ENCODE measurements around the gene CDH16.
"Not testable (repeated sequence)": the region's sequence is repeated elsewhere in the genome, so short reads cannot be mapped to it uniquely, and the experiment has no call there.

DNA sequence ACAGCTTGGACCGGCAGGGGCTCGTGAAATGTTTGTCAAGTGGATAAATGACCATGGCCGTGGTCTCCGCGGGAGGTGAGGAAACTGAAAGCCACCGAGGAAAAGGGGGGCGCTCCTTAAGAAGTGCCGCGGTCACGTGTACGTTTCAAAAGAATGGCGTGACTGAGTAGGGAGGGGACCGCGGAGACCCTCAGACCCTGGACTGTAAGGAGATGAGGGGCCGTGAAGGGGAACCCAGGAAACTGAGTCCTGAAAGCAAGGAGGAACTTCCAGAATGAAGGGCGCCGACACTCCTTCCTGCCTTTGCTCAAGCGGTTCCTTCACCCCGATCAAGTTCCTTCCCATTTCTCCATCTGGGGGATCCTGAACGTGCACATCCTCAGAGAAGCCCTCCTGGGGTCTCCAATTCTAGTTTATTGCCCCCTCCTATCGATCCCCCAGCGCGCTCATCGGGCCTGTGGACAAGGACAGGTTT lies 16.2 kb upstream of the CDH16 start:
- TF ChIP-seq, protein P1, sequence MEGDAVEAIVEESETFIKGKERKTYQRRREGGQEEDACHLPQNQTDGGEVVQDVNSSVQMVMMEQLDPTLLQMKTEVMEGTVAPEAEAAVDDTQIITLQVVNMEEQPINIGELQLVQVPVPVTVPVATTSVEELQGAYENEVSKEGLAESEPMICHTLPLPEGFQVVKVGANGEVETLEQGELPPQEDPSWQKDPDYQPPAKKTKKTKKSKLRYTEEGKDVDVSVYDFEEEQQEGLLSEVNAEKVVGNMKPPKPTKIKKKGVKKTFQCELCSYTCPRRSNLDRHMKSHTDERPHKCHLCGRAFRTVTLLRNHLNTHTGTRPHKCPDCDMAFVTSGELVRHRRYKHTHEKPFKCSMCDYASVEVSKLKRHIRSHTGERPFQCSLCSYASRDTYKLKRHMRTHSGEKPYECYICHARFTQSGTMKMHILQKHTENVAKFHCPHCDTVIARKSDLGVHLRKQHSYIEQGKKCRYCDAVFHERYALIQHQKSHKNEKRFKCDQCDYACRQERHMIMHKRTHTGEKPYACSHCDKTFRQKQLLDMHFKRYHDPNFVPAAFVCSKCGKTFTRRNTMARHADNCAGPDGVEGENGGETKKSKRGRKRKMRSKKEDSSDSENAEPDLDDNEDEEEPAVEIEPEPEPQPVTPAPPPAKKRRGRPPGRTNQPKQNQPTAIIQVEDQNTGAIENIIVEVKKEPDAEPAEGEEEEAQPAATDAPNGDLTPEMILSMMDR (IDR thresholded peaks at IDR 0.05; ENCODE audit: insufficient read depth, low read length), result not testable (repeated sequence)
- not testable (repeated sequence) for TF ChIP-seq POLR2AphosphoS5 (IDR thresholded peaks at IDR 0.05; ENCODE audit: low read depth); SPI1 (IDR thresholded peaks at IDR 0.05; ENCODE audit: borderline replicate concordance, low read depth)
- TF ChIP-seq GABPA (IDR thresholded peaks at IDR 0.05; ENCODE audit: low read depth), result peak; percentile 57
- TF ChIP-seq, protein P2, sequence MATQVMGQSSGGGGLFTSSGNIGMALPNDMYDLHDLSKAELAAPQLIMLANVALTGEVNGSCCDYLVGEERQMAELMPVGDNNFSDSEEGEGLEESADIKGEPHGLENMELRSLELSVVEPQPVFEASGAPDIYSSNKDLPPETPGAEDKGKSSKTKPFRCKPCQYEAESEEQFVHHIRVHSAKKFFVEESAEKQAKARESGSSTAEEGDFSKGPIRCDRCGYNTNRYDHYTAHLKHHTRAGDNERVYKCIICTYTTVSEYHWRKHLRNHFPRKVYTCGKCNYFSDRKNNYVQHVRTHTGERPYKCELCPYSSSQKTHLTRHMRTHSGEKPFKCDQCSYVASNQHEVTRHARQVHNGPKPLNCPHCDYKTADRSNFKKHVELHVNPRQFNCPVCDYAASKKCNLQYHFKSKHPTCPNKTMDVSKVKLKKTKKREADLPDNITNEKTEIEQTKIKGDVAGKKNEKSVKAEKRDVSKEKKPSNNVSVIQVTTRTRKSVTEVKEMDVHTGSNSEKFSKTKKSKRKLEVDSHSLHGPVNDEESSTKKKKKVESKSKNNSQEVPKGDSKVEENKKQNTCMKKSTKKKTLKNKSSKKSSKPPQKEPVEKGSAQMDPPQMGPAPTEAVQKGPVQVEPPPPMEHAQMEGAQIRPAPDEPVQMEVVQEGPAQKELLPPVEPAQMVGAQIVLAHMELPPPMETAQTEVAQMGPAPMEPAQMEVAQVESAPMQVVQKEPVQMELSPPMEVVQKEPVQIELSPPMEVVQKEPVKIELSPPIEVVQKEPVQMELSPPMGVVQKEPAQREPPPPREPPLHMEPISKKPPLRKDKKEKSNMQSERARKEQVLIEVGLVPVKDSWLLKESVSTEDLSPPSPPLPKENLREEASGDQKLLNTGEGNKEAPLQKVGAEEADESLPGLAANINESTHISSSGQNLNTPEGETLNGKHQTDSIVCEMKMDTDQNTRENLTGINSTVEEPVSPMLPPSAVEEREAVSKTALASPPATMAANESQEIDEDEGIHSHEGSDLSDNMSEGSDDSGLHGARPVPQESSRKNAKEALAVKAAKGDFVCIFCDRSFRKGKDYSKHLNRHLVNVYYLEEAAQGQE (IDR thresholded peaks at IDR 0.05; ENCODE audit: insufficient replicate concordance, low read depth), result not testable (repeated sequence)

Measured in HL-60 (cell line).